KMS-11 (cell line): Measurements from ENCODE around the gene C4orf54.

Experiments
- H2AFZ ChIP-seq: fragments of 200-600 bp; sonication (generic); 2 replicates; pipeline ENCODE4 v1.6.1; 2016; ENCODE audit warnings: antibody characterized with exemption, mixed run types, low read depth
- H3K27ac ChIP-seq: fragments of 200-600 bp; sonication (generic); 2 replicates; pipeline ENCODE4 v1.6.1; 2016; ENCODE audit warnings: mild to moderate bottlenecking, mixed run types
- H3K27me3 ChIP-seq: fragments of 200-600 bp; sonication (generic); 2 replicates; pipeline ENCODE4 v1.6.1; 2017; ENCODE audit warnings: mild to moderate bottlenecking, low read depth, mixed run types, moderate library complexity; ENCODE audit not compliant: insufficient read depth
- H3K36me3 ChIP-seq: fragments of 200-600 bp; sonication (generic); 2 replicates; pipeline ENCODE4 v1.6.1; 2017; ENCODE audit warnings: mild to moderate bottlenecking, mixed run types; ENCODE audit not compliant: insufficient read depth
- H3K4me1 ChIP-seq: fragments of 200-600 bp; sonication (generic); 2 replicates; pipeline ENCODE4 v1.6.1; 2016; ENCODE audit warnings: mild to moderate bottlenecking, low read depth, mixed run types; ENCODE audit not compliant: poor library complexity, severe bottlenecking
- H3K4me2 ChIP-seq: fragments of 200-600 bp; sonication (generic); 2 replicates; pipeline ENCODE4 v1.7.0; 2016; ENCODE audit warnings: mild to moderate bottlenecking, mixed run types
- H3K4me3 ChIP-seq: fragments of 200-600 bp; sonication (generic); IDR thresholded peaks from 2 replicates; pipeline ENCODE4 v1.6.1; 2017; ENCODE audit warnings: low read depth, low read length, mixed read lengths; ENCODE audit not compliant: insufficient read depth
- H3K79me2 ChIP-seq: fragments of 200-600 bp; sonication (generic); 2 replicates; pipeline ENCODE4 v1.6.1; 2016; ENCODE audit warnings: low read depth, mixed run types; ENCODE audit not compliant: insufficient read depth
- H3K9ac ChIP-seq: fragments of 200-600 bp; sonication (generic); 2 replicates; pipeline ENCODE4 v1.6.1; 2016; ENCODE audit warnings: mild to moderate bottlenecking, mixed run types
- H4K20me1 ChIP-seq: fragments of 200-600 bp; sonication (generic); 2 replicates; pipeline ENCODE4 v1.6.1; 2016; ENCODE audit warnings: mild to moderate bottlenecking, mixed run types; ENCODE audit not compliant: insufficient read depth
- CTCF ChIP-seq: fragments of 200-600 bp; sonication (generic); conservative IDR thresholded peaks from 2 replicates; pipeline ENCODE4 v1.6.1; 2017; ENCODE audit warnings: low read depth, mild to moderate bottlenecking, antibody characterized with exemption, low read length, moderate library complexity, mixed read lengths

Gene C4orf54

DNA sequence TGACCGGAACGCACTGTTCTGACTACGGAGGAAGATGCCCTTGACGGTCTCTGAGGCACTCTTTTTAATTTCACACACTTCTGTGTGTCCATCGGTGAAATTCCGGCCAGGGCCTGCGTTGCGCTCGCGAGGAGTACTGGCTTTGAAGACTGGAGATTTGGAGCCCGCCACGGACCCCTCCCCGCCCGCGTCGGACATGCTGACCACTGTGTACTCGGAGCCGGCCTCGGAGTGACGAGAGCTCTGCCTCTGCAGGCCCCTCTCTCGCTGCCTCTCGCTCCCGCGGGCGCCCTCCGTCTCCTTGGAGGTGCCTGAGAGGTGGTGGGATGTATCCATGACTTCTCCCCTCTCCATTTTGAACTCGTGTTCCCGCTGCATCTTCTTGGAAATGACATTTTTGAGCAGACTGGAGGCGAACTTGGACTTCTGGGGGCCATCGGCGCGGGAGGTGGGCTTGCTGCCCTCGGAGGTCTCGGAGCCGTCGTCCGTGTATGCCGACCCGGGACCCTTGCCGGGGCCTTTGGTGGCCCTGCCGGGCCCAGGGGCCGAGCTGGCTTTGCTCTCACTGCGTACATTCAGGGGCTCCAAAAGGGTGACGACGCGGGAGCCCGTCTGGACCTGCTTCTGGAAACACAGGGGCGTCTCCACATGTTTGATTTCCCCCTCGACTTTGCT lies 5.7 kb downstream of the C4orf54 start:
- Histone ChIP-seq H2AFZ (no peak overlapping the region), H3K4me1 (no peaks in the 10 kb centered on the region), H3K27me3 (no peaks in the 10 kb centered on the region), H3K4me2 (no peak overlapping the region), H3K4me3 (no peak overlapping the region), H3K36me3 (no peaks in the 10 kb centered on the region), H3K9ac (no peak overlapping the region), H3K27ac (no peak overlapping the region), H4K20me1 (no peaks in the 10 kb centered on the region), H3K79me2 (no peaks in the 10 kb centered on the region)
- no peak for TF ChIP-seq CTCF

- H2AFZ ChIP-seq = no peak overlapping the region
- no peaks in the 10 kb centered on the region for H3K36me3 ChIP-seq
- no peak overlapping the region for H3K4me3 ChIP-seq
- no peak overlapping the region for H3K27ac ChIP-seq
- H3K4me1 ChIP-seq = no peaks in the 10 kb centered on the region
- no peaks in the 10 kb centered on the region for H3K27me3 ChIP-seq
- H3K9ac ChIP-seq = no peak overlapping the region
- TF ChIP-seq CTCF = no peak
- H4K20me1 ChIP-seq = no peaks in the 10 kb centered on the region
- no peak overlapping the region for H3K4me2 ChIP-seq
- no peaks in the 10 kb centered on the region for H3K79me2 ChIP-seq
These were observed 6.4 kb downstream of the C4orf54 start for GRCh38 chr4:99651016-99651769.

DNA sequence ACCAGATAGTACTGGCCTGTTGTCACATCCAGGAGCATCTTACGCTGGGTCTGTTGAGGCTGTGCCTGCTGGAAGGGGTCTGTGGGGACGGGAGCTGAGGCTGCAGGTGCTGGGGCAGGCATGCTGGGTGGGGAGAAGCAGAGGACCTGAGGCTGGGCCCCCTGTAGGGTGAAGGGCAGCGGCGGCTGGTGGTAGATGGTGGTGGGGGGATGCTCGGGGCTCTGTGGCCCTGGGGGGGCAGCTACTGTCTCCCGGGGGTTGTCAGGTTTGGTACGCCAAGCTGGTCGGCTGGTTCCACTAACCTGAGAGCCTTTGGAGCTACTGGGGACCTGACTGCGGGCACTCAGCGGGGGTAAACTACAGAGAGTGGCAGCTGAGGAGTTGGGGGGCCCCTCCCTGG lies 7.8 kb downstream of the C4orf54 start:
- H3K27me3 ChIP-seq = no peaks in the 10 kb centered on the region

DNA sequence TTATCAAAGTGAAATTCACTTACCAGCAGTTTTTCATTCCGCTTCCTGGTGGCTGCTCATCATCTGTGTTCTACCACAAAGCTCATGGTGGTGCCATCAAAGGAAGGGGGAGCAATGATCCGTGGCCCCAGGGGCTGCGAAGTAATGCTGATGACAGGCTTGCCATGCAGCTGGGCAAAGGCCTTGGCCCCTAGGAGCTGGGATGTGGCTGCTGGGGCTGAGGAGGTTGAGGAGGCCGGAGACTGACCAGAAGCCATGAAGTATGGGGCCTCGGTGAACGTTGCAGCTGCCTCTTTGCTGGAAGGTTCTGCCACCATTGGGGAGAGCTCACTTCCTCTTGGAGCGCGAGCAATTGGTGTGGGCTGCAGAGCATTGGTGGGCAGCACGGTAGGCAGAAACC lies 8.4 kb downstream of the C4orf54 start:
- H3K27ac ChIP-seq = no peak overlapping the region
- H4K20me1 ChIP-seq = no peaks in the 10 kb centered on the region
- no peak overlapping the region for H3K4me2 ChIP-seq
- no peaks in the 10 kb centered on the region for H3K27me3 ChIP-seq
- no peak for TF ChIP-seq CTCF
- no peaks in the 10 kb centered on the region for H3K79me2 ChIP-seq
- H2AFZ ChIP-seq = no peak overlapping the region
- no peak overlapping the region for H3K4me3 ChIP-seq
- no peaks in the 10 kb centered on the region for H3K36me3 ChIP-seq
- H3K9ac ChIP-seq = no peak overlapping the region
- H3K4me1 ChIP-seq = no peaks in the 10 kb centered on the region

More for the DNA sequence above, 7.8 kb downstream of the C4orf54 start:
- H3K9ac ChIP-seq = no peak overlapping the region
- no peak overlapping the region for H3K4me3 ChIP-seq
- H3K4me2 ChIP-seq = no peak overlapping the region
- no peaks in the 10 kb centered on the region for H3K36me3 ChIP-seq
- no peak for TF ChIP-seq CTCF
- H2AFZ ChIP-seq = no peak overlapping the region
- H3K4me1 ChIP-seq = no peaks in the 10 kb centered on the region
- no peaks in the 10 kb centered on the region for H4K20me1 ChIP-seq
- H3K79me2 ChIP-seq = no peaks in the 10 kb centered on the region
- H3K27ac ChIP-seq = no peak overlapping the region
